ENCODE measurements around the gene GOSR2.

The GOSR2 gene

GRCh38 chr17:46931596-46931995 lies 8.6 kb downstream of the GOSR2 start:
- Histone ChIP-seq H3K4me3 (replicated peaks; ENCODE audit: low read depth, low read length) (no peak overlapping the region), H3K27me3 (replicated peaks; ENCODE audit: control insufficient read depth, insufficient read depth, low read length) (no peaks in the 10 kb centered on the region), H3K36me3 (ENCODE audit: control insufficient read depth, insufficient read depth, low read length) (peaks cover 44% of the 10 kb centered on the region)
- TF ChIP-seq CTCF (IDR thresholded peaks at IDR 0.05; ENCODE audit: insufficient read depth, low read length, poor library complexity, severe bottlenecking): no peak
- DNase-seq (ENCODE audit: extremely low read depth, insufficient read length): no peak

GRCh38 chr17:46935658-46936266 lies 12.8 kb downstream of the GOSR2 start:
- no peak overlapping the region for H3K4me3 ChIP-seq (replicated peaks; ENCODE audit: low read depth, low read length)
- H3K27me3 ChIP-seq (replicated peaks; ENCODE audit: control insufficient read depth, insufficient read depth, low read length): no peaks in the 10 kb centered on the region
- TF ChIP-seq CTCF (IDR thresholded peaks at IDR 0.05; ENCODE audit: insufficient read depth, low read length, poor library complexity, severe bottlenecking): no peak
- peaks cover 48% of the 10 kb centered on the region for H3K36me3 ChIP-seq (ENCODE audit: control insufficient read depth, insufficient read depth, low read length)
- DNase-seq (ENCODE audit: extremely low read depth, insufficient read length): no peak

GRCh38 chr17:46940692-46941404 lies 17.9 kb downstream of the GOSR2 start:
- H3K36me3 ChIP-seq (ENCODE audit: control insufficient read depth, insufficient read depth, low read length): peaks cover 21% of the 10 kb centered on the region
- no peak overlapping the region for H3K4me3 ChIP-seq (replicated peaks; ENCODE audit: low read depth, low read length)
- no peaks in the 10 kb centered on the region for H3K27me3 ChIP-seq (replicated peaks; ENCODE audit: control insufficient read depth, insufficient read depth, low read length)
- peak; percentile 97 for TF ChIP-seq CTCF (IDR thresholded peaks at IDR 0.05; ENCODE audit: insufficient read depth, low read length, poor library complexity, severe bottlenecking)
- no peak for DNase-seq (ENCODE audit: extremely low read depth, insufficient read length)

- Histone ChIP-seq H3K4me3 (replicated peaks; ENCODE audit: low read depth, low read length) (no peak overlapping the region), H3K36me3 (ENCODE audit: control insufficient read depth, insufficient read depth, low read length) (peaks cover 13% of the 10 kb centered on the region), H3K27me3 (replicated peaks; ENCODE audit: control insufficient read depth, insufficient read depth, low read length) (no peaks in the 10 kb centered on the region)
- peak; percentile 92 for TF ChIP-seq CTCF (IDR thresholded peaks at IDR 0.05; ENCODE audit: insufficient read depth, low read length, poor library complexity, severe bottlenecking)
- DNase-seq (ENCODE audit: extremely low read depth, insufficient read length): no peak
Observed at GRCh38 chr17:46942441-46943217, 19.7 kb downstream of the GOSR2 start.

GRCh38 chr17:46943218-46943500 lies 20.2 kb downstream of the GOSR2 start:
- peaks cover 13% of the 10 kb centered on the region for H3K36me3 ChIP-seq (ENCODE audit: control insufficient read depth, insufficient read depth, low read length)
- TF ChIP-seq CTCF (IDR thresholded peaks at IDR 0.05; ENCODE audit: insufficient read depth, low read length, poor library complexity, severe bottlenecking): no peak
- no peak overlapping the region for H3K4me3 ChIP-seq (replicated peaks; ENCODE audit: low read depth, low read length)
- DNase-seq (ENCODE audit: extremely low read depth, insufficient read length): no peak
- no peaks in the 10 kb centered on the region for H3K27me3 ChIP-seq (replicated peaks; ENCODE audit: control insufficient read depth, insufficient read depth, low read length)

Data from GM06990 (cell line).